Fibroblast of skin of abdomen (primary cell): ENCODE data around the gene MAPK8IP2.

Source experiments
- DNase-seq: peaks from one replicate; pipeline ENCODE4 v3.0.0-alpha.2; 2013

Gene MAPK8IP2

GRCh38 chr22:50576070-50576469 lies 24.5 kb upstream of the MAPK8IP2 start:
- peak; percentile 35 for DNase-seq

DNA sequence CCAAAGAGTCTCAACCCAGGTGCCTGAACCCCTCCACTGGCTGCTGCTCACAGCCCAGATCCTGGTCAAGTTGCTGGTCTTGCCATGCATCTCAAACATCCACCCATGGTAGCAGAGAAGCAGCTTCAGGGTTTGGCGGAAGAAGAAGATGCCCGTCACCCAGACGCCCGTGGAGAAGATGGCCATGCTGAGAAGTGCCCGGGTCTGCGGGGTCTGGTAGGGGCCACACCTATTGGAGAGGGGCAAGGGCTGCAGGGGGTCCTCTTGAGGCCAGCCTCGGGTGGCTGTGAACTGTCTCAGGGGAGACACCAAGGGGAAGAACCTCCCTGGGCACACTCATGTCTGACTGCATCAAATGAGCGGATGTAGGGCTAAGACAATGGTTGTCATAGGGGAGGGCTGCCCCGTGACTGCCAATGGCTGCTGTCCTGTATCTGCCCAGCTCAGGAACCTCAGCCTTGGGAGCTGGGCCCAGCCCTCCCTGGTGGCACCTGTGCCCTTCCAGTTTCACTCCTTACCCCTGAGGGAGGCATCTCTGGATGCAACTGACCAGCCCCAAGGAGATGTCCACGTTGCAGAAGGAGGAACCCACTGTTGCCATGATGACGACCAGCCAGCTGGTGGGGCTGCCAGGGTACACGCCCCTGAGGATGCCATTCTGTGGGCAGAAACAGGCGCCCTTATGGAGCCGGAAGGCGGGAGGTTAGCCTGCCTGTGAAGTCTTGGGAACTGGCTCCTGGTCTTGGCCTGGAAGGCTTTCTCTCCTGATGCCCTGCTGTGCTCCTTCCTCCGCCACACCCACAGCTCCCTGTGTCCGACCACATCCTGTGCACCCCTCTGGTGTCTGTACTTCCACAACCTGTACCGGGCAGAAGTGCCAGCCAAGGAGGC lies 23.5 kb upstream of the MAPK8IP2 start:
- DNase-seq = no peak

- DNase-seq = no peak
These were observed 23.0 kb upstream of the MAPK8IP2 start for GRCh38 chr22:50577697-50577986.

GRCh38 chr22:50577987-50578775 lies 22.4 kb upstream of the MAPK8IP2 start, which contains the start of gene CPT1B:
Gene CPT1B, minus strand, starts transcription at chr22:50578427. Its CDS starts 512 bp downstream, at chr22:50577915.
- no peak for DNase-seq

DNA sequence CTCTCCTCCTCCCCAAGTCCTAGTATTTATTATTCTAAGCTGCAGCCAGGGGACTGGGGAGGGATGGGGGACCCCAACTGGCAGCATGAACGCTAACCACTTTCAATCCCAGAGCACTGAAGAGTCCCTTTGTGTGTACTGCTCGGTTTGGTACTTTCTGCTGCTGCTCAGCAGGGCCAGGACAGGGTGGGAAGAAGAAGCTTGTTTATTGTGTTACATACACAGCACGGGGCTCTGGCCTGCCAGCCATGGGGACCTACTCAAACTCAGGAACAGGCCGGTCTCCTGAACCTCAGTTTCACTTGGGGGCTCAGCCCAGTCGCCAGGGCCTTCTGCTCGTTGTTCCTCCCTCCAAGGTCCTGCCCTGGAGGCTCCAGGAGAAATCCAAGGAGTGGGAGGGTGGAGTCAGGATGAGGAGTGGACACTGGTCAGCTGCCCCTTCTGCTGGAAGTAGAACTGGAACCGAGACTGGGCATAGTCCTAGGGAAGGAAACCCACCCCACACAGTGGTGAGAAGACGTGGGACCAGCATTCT lies 21.8 kb upstream of the MAPK8IP2 start:
- no peak for DNase-seq

DNA sequence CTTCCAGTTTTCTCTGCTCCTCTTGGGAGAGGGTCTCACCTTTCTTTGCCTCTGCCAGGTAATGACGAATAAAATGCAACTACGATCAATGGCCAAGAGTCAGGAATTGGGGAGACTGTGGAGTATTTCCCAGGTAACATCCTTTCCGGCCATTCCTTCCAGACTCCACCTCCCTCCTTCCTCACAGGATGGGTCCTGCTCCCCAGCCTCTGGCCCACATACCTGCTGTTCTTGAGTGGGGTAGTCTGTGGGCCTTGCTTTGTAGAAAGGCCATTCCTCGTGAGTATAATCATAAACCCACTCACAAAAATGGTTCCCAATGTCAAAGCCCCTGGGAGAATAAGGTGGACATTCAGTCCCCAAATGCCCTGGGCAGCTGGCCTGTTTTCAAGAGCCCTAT lies 20.8 kb upstream of the MAPK8IP2 start:
- DNase-seq = no peak

DNA sequence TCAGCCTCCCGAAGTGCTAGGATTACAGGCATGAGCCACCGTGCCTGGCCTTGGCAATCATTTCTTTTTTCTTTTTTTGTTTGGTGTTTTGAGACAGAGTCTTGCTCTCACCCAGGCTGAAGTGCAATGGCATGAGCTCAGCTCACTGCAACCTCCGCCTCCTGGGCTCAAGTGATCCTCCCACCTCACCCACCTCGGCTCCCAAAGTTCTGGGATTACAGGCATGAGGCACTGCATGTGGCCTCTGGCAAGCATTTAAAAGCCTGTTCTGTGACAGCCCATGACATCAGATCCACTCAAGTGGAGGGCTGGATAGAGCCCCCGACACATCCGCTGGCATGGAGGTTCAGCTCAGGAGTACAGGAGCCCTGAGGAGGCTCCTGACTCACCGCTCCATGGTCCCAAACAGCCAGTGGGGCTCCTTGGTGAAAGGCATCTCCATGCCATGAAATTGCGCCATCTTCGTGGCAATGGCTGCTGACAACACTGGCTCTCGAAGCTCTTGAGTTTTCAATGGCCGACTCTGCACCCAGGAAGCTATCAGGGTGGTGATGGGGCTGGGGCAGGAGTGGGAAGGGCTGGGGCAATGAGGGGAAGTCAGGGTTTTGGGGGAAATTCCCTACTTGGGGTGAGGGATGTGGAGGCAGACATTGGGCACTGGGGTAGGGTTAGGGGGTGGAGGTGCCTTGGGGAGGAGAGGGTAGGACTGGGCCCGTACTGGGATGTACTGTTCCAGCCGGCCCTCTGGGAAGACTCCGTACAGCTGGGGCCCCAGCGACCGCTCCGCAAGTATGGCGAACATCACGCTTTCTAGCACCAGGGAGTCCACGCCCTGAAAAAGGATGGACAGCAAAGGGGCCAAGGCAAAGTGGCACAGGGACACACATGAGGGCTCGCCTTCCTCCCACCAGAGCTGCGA lies 19.3 kb upstream of the MAPK8IP2 start:
- no peak for DNase-seq

- DNase-seq = no peak
These were observed 18.6 kb upstream of the MAPK8IP2 start for GRCh38 chr22:50581950-50582492.

DNA sequence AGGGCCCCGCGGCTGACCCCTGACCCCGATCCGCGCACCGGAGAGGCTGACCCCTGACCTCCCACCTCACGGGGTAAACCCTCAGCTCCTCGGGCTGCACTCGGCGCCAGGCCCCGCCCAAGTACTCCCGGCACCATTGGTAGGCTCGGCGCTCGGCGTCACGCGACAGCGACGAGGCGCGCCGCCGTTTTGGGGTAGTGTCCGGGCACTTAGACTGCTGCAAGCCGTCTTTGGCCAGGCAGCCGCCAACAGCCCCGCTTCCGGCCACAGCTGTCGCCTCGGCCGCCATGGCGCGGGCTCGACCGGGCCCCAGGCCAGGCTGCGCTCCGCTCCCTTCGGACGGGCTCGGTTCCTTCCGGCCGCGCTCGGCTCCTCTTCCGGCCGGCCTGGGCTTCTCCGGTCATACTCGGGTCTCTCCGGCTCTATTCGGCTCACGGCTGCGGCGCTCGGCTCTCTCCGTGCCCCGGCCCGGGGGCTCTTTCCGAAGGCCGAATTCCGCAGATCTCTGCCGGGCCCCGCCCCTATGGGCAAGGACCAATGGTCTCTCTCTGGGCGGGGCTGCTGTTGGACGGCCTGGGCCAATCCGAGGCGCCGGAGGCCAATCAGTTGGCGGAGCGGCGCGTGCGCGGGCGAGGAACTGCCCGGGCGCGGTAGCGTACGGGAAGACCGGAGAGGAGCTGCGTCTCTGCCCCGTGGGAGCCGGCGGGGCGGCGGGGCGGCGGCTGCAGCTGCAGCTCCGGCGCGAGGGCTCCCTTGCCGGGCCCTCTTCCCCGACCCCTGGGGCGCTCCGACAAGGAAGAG lies 17.9 kb upstream of the MAPK8IP2 start, which contains the start of gene CHKB:
Gene CHKB, minus strand, starts transcription at position 357 of the 801 bp plus-strand sequence. Its CDS starts 68 bp downstream, at position 289.
- peak; percentile 97 for DNase-seq

DNA sequence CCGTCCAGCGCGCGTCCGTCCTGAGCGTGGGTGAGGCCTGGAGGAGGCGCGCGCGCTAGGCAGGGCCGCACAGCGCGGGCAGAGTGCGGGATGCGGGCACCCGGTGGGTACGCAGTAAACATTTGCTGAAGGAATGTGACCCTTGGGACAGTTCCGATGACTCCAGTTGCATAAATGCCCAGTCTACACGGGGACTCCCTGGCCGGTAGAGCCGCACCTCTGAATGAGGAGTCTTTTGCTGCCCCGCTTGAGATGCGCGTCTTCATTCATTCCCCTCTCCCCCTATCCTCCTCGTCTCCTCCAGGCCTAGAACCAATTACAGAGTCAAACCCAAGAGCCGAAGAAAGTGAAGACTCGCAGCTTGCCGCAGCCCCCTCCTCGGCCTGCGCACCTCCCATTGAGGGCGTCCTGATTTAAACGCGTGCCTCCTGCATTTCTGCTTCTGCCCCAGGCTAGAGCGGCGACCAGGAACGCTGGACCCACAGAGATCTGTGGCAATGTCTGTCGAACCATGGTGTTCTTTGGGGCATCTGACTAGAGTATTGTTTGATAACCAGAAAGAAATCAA lies 17.2 kb upstream of the MAPK8IP2 start:
- no peak for DNase-seq

DNA sequence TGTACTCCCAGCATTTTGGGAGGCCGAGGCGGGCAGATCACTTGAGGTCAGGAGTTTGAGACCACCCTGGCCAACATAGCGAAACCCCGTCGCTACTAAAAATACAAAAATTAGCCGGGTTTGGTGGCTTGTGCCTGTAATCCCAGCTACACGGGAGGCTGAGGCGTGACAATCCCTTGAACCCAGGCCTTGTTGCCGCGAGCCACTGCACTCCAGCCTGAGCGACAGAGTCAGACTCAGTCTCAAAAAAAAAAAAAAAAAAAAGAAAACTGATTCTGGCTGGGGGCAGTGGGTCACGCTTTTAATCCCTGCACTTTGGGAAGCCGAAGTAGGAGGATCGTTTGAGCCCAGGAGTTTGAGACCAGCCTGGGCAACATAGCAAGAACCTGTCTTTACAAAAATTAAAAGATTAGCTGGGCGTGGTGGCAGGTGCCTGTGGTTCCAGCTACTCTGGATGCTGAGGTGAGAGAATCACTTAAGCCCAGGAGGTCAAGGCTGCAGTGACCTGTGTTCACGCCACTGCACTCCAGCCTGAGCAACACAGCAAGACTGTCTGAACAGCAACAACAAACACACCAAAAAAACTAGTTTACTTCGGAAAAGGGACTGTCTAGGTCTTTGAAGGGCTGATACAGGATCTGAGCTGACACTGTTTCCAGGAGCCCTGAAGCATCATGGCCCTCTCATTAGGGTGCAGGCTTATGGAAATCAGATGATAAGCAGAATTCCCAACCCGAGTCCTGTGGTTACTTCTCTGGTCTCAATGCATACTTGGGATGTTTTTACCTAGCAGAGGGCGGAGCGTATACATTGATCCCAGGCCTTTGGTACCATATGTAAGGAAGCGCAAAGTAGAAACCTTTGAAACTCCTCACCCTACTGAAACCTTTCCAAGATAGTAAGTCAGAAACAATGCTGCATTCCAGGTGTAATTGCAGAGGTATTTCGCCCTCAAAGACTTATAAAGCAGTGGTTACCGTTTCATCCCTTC lies 16.2 kb upstream of the MAPK8IP2 start:
- DNase-seq = no peak

GRCh38 chr22:50585238-50585637 lies 15.4 kb upstream of the MAPK8IP2 start:
- DNase-seq = no peak

GRCh38 chr22:50585781-50586180 lies 14.8 kb upstream of the MAPK8IP2 start:
- DNase-seq = no peak

DNA sequence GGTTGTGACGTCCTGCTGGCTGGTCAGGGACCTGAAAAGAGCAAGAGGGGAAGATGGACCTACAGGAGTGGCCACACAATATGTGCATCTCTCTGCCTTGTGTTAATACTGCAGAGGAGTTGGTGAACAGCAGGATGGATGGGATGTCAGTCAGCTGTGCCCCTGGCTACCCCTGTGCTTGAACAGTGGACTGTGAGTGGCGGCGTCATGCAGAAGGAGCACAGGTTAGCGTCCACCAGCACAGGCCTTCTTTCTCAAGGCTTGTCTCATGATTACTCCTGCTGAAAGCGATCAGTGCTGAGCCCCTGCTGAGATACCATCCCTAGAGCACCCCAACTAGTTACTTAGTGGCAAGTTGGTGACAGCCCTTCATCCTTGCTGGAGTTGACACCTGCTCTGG lies 14.2 kb upstream of the MAPK8IP2 start:
- DNase-seq = no peak

DNA sequence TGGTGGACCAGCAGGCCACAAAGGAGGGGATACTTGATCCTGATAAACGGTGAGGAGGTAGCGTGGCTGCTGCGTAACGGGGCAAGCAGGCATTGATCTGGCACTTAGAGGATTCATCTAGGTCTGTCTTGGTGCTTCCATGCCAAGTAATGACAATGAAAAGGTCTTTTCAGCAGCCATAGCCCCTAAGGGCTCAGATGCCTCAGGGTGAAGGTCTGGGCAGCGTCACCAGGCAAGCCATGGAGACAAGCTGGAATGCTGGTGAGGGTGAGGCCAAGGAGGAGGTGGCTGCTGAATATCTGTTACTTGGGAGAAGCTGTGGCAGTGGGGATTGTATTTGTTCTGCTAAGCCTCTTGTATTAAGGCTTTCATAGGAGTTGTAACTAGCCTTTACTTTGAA lies 13.2 kb upstream of the MAPK8IP2 start:
- DNase-seq = no peak

DNA sequence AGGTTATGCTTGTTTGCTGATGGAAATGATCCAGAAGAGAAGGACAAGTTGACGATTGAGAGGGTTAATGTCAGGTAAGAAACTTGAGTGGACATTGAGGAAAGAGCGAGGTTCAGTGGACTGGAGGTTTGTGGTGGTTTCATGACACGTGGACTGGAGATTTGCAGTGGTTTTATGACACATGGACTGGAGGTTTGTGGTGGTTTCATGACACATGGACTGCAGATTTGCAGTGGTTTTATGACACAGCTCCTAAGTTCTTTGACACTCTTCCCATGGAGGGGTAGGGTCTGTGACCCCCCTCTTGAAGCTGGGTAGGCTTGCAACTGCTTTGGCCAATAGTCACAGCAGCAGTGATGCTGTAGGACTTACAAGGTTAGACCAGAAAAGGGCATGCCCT lies 5.4 kb upstream of the MAPK8IP2 start:
- DNase-seq = no peak

- DNase-seq = no peak
These were observed 3.5 kb upstream of the MAPK8IP2 start for GRCh38 chr22:50597097-50597496.

- peak; percentile 27 for DNase-seq
These were observed 657 bp upstream of the MAPK8IP2 start for GRCh38 chr22:50599816-50600455.
